Upper lobe of left lung (tissue), 4 donors: ENCODE measurements around the gene LDB2.

Experiments used
- EP300 ChIP-seq, 4 donors: sonication (generic); formaldehyde crosslinking; IDR thresholded peaks; one replicate each; pipeline ENCODE4 v1.5.1; 2017; ENCODE audit warnings: antibody characterized with exemption in 4 of 4, control low read depth in 2 of 4
- POLR2A ChIP-seq, 4 donors: fragments of 450-650 bp; IDR thresholded peaks; one replicate each; pipeline ENCODE4 v1.5.1; 2016 to 2017; ENCODE audit warnings: antibody characterized with exemption in 4 of 4, mild to moderate bottlenecking in 2 of 4

- TF ChIP-seq EP300 (IDR thresholded peaks at IDR 0.05) (no peak), POLR2A (IDR thresholded peaks at IDR 0.05) (no peak)
Observed at GRCh38 chr4:16717266-16717970, 181.0 kb downstream of the LDB2 start.
